Measurements from ENCODE around the gene SYDE2.

SYDE2 gene

DNA sequence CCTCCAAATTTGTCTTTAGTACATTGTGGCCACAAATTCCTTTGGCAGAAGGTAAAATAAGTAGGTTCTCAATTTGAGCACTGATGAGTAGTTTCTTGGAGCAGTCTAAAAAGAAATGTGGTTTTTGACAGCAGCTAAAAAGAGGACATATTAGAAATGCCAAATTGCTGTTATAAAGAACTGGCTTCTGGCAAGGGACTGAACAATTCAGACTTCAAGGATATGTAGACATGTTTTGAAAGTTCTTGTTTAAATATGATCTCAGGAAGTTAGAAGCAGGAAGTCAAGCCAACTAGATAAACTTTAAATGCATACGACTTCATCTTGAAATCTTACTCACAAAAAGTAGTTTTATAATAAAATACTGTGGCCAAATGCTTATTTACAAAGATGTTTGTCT is 39.8 kb upstream of the SYDE2 start:
- no peak overlapping the region for H3K27ac ChIP-seq
- TF ChIP-seq CTCF (IDR thresholded peaks at IDR 0.05) (peak; percentile 29), ZFX (IDR thresholded peaks at IDR 0.05; ENCODE audit: borderline replicate concordance) (no peak)

GRCh38 chr1:85240174-85240601 is 39.4 kb upstream of the SYDE2 start:
- no peak overlapping the region for H3K27ac ChIP-seq
- TF ChIP-seq ZFX (IDR thresholded peaks at IDR 0.05; ENCODE audit: borderline replicate concordance) (no peak), CTCF (IDR thresholded peaks at IDR 0.05) (peak; percentile 68)

GRCh38 chr1:85237613-85238012 is 36.8 kb upstream of the SYDE2 start:
- TF ChIP-seq CTCF (IDR thresholded peaks at IDR 0.05) = no peak
- no peak for TF ChIP-seq ZFX (IDR thresholded peaks at IDR 0.05; ENCODE audit: borderline replicate concordance)
- no peak overlapping the region for H3K27ac ChIP-seq

DNA sequence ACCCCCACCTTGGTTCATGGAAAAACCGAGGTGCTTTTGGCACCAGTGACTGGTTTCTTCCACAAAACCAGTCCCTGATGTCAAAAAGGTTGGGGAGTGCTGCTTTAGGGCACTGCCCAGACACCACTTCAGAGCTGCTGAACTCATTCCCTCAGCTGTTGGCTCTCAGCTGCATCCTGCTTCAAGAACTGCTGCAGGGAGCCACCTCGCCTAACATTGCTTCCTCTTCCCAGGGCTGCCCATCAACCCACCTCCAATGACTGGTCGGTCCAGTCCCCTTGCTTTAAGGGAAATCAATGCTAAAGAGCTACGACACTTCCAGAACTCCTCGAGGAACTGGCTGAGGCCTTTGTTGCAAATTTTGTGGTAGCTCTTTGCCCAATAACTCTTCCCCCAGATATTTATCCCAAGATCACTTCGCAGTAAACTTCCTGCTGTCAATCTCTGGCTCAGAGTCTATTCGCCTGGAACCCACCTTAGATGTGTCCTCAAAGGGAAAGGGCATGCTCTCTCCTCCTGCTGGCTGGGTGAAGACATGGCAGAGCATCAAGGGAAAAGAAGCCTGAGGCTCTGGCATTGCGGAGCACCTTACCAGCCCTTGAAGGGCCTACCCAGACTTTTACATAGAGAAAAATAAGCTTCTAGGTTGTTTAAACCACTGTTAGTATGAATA is 29.6 kb upstream of the SYDE2 start:
- TF ChIP-seq CTCF (IDR thresholded peaks at IDR 0.05) (no peak), ZFX (IDR thresholded peaks at IDR 0.05; ENCODE audit: borderline replicate concordance) (no peak)
- H3K27ac ChIP-seq = no peak overlapping the region

GRCh38 chr1:85229574-85230097 is 28.8 kb upstream of the SYDE2 start:
- H3K27ac ChIP-seq = no peak overlapping the region
- TF ChIP-seq ZFX (IDR thresholded peaks at IDR 0.05; ENCODE audit: borderline replicate concordance) (no peak), CTCF (IDR thresholded peaks at IDR 0.05) (no peak)

- H3K27ac ChIP-seq = no peak overlapping the region
- TF ChIP-seq CTCF (IDR thresholded peaks at IDR 0.05) (no peak), ZFX (IDR thresholded peaks at IDR 0.05; ENCODE audit: borderline replicate concordance) (no peak)
These were observed 28.2 kb upstream of the SYDE2 start for GRCh38 chr1:85228972-85229371.

DNA sequence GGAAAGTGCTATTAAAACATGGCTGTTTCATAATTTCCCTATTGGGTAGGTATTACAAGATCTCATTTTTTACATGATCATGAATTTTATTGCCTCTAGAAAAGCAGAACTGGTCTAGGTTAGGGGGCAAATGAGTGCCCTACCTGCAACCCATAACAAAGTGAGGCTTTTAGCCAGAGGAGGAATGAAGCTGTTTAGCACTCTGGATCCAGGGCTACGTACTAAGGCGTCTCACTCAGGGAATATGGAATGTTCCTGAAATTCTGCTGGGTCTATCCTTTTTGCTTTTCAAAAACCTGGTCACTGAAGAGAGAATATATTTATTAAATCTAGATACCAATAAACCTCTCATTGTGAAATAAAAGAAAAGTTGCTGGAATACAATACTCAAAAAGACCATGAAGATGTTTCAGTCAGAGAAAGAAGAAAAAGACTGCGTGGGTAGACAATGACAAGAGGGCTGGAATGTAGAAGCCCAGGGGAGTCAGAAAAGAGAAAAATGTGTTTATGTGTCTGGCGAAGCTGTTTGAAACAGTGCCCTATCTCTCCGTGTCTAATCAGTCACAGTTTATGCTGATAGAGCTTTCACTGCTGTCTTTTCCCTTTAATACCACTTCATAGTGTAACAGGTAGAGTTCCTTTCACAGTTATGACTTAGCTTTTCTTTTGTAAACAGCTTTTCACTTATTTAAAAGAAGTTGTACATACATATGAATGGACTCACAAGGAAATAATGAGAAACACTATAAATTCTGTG is 25.0 kb upstream of the SYDE2 start:
- H3K27ac ChIP-seq = peak overlapping the region; percentile 50
- TF ChIP-seq ZFX (IDR thresholded peaks at IDR 0.05; ENCODE audit: borderline replicate concordance) = no peak
- no peak for TF ChIP-seq CTCF (IDR thresholded peaks at IDR 0.05)

All from 22Rv1 (cell line).